H1 (cell line): ENCODE measurements around the gene EPB41L4B. TPM values are rescaled to one million over a fixed set of nuclear protein-coding genes. Genes with fewer than 3 reads are reported as not detected.

Experiments used
- CTCF ChIA-PET: fragments of 300-600 bp; sonication (Branson Sonifier 250); formaldehyde crosslinking; loops from one replicate; lab custom pipeline; 2021; ENCODE audit not compliant: partially characterized antibody; lab: Charles Lee
- POLR2A ChIA-PET: fragments of 300-600 bp; sonication (Branson Sonifier 250); formaldehyde crosslinking; loops from one replicate; lab custom pipeline; 2021; ENCODE audit warnings: inconsistent platforms; ENCODE audit not compliant: partially characterized antibody; lab: Charles Lee
- DNase-seq, 2 experiments: peaks; one replicate each; pipeline versions ENCODE4 v3.0.0 to v3.0.0-alpha.2; 2010 to 2022; ENCODE audit warnings: low spot score in 2 of 2, low read depth in 1 of 2, mixed read lengths in 1 of 2
- FAIRE-seq: peaks from 2 replicates; lab custom pipeline; 2011; peaks lifted over from hg19 to GRCh38; lab: Jason Lieb, UNC
- H2AFZ ChIP-seq: 2 replicates; pipeline ENCODE4 v1.8.1; 2012; ENCODE audit warnings: low read length, inconsistent platforms
- H2AK5ac ChIP-seq: 2 replicates; pipeline ENCODE4 v1.6.1; 2013; ENCODE audit warnings: low read depth, low read length
- H2BK120ac ChIP-seq: replicated peaks from 2 replicates; pipeline ENCODE3; 2013; ENCODE audit warnings: low read depth, low read length, inconsistent platforms
- H2BK12ac ChIP-seq: 2 replicates; pipeline ENCODE4 v1.6.1; 2013; ENCODE audit warnings: low read depth, low read length
- H2BK15ac ChIP-seq: 2 replicates; pipeline ENCODE4 v1.6.1; 2013; ENCODE audit warnings: low read length
- H2BK20ac ChIP-seq: 2 replicates; pipeline ENCODE4 v1.6.1; 2013; ENCODE audit warnings: low read length
- H2BK5ac ChIP-seq: 2 replicates; pipeline ENCODE4 v1.6.1; 2013; ENCODE audit warnings: low read depth, low read length
- H3K14ac ChIP-seq: 2 replicates; pipeline ENCODE4 v1.6.1; 2013; ENCODE audit warnings: inconsistent platforms; ENCODE audit not compliant: insufficient read length
- H3K18ac ChIP-seq: 2 replicates; pipeline ENCODE4 v1.6.1; 2013; ENCODE audit warnings: low read length; ENCODE audit errors: extremely low read depth
- H3K23ac ChIP-seq: 2 replicates; pipeline ENCODE4 v1.6.1; 2013; ENCODE audit warnings: inconsistent platforms; ENCODE audit not compliant: insufficient read length
- H3K23me2 ChIP-seq: 2 replicates; pipeline ENCODE4 v1.6.1; 2013; ENCODE audit warnings: low read depth, low read length
- H3K27ac ChIP-seq: 2 replicates; pipeline ENCODE4 v1.6.1; 2011; ENCODE audit warnings: low read depth, low read length, inconsistent platforms
- H3K27me3 ChIP-seq, 4 experiments: replicated peaks in 1 of 4; 1 replicate in 1 of 4; 2 replicates in 3 of 4; pipeline versions ENCODE4 v1.6.1 to v1.8.1; 2011 to 2013; ENCODE audit warnings: low read length in 3 of 4, mild to moderate bottlenecking in 3 of 4, inconsistent platforms in 2 of 4, mixed read lengths in 2 of 4, moderate library complexity in 1 of 4; ENCODE audit not compliant: control insufficient read depth in 3 of 4, insufficient read depth in 3 of 4; ENCODE audit errors: extremely low read depth in 1 of 4
- H3K36me3 ChIP-seq, 4 experiments: 2 replicates each; pipeline versions ENCODE4 v1.6.1 to v1.8.1; 2011 to 2013; ENCODE audit warnings: mild to moderate bottlenecking in 4 of 4, low read length in 3 of 4, moderate library complexity in 2 of 4, control low read depth in 1 of 4, inconsistent platforms in 1 of 4; ENCODE audit not compliant: insufficient read depth in 4 of 4, control insufficient read depth in 2 of 4
- H3K4ac ChIP-seq: replicated peaks from 2 replicates; pipeline ENCODE3; 2013; ENCODE audit warnings: low read length, low read depth, mixed read lengths, inconsistent platforms; ENCODE audit not compliant: insufficient read length
- H3K4me1 ChIP-seq, 4 experiments: replicated peaks in 1 of 4; 1 replicate in 1 of 4; 2 replicates in 3 of 4; pipeline versions ENCODE4 v1.6.1 to v1.8.1; 2011 to 2013; ENCODE audit warnings: low read length in 3 of 4, inconsistent platforms in 2 of 4, mixed read lengths in 1 of 4; ENCODE audit not compliant: insufficient read depth in 4 of 4, control insufficient read depth in 3 of 4
- H3K4me2 ChIP-seq, 2 experiments: 2 replicates each; pipeline versions ENCODE4 v1.6.1 to v1.8.1; 2011 to 2013; ENCODE audit warnings: low read depth in 2 of 2, low read length in 2 of 2, control low read depth in 1 of 2, inconsistent platforms in 1 of 2, mild to moderate bottlenecking in 1 of 2; ENCODE audit not compliant: insufficient read depth in 1 of 2
- H3K4me3 ChIP-seq, 4 experiments: fragments of 200-600, 300-600 bp in 1 of 4; sonication (generic), shearing (Covaris generic), sonication (Bioruptor Twin) in 1 of 4; 2 replicates each; pipeline versions ENCODE4 v1.5.1 to v1.8.1; 2011 to 2016; ENCODE audit warnings: low read length in 4 of 4, low read depth in 3 of 4, control low read depth in 2 of 4, inconsistent platforms in 2 of 4, mild to moderate bottlenecking in 2 of 4, mixed read lengths in 1 of 4, moderate library complexity in 1 of 4; ENCODE audit not compliant: insufficient read depth in 2 of 4; ENCODE audit errors: extremely low read depth in 1 of 4
- H3K56ac ChIP-seq: replicated peaks from 2 replicates; pipeline ENCODE3; 2013; ENCODE audit warnings: low read depth, mild to moderate bottlenecking, mixed read lengths, low read length, inconsistent platforms; ENCODE audit not compliant: insufficient read length
- H3K79me1 ChIP-seq: 2 replicates; pipeline ENCODE4 v1.6.1; 2013; ENCODE audit warnings: low read depth, low read length, control low read depth
- H3K79me2 ChIP-seq, 2 experiments: 2 replicates each; pipeline versions ENCODE4 v1.6.1 to v1.8.1; 2012 to 2013; ENCODE audit warnings: low read length in 2 of 2, mild to moderate bottlenecking in 2 of 2, inconsistent platforms in 1 of 2; ENCODE audit not compliant: insufficient read depth in 2 of 2, control insufficient read depth in 1 of 2
- H3K9ac ChIP-seq, 4 experiments: replicated peaks in 1 of 4; 1 replicate in 1 of 4; 2 replicates in 3 of 4; pipeline versions ENCODE4 v1.6.1 to v1.8.1; 2011 to 2013; ENCODE audit warnings: low read depth in 3 of 4, low read length in 3 of 4, control low read depth in 2 of 4, mild to moderate bottlenecking in 2 of 4, moderate library complexity in 2 of 4, inconsistent platforms in 1 of 4; ENCODE audit errors: extremely low read depth in 1 of 4
- H3K9me3 ChIP-seq, 2 experiments: 2 replicates each; pipeline versions ENCODE4 v1.6.1 to v1.8.1; 2012 to 2013; ENCODE audit warnings: mild to moderate bottlenecking in 2 of 2, moderate library complexity in 2 of 2, control low read depth in 1 of 2, inconsistent platforms in 1 of 2, low read depth in 1 of 2, low read length in 1 of 2, mixed read lengths in 1 of 2; ENCODE audit not compliant: insufficient read depth in 2 of 2
- H4K20me1 ChIP-seq, 2 experiments: replicated peaks in 1 of 2; 2 replicates each; pipeline versions ENCODE3 to v1.8.1; 2011 to 2013; ENCODE audit warnings: inconsistent platforms in 2 of 2, low read length in 2 of 2, mild to moderate bottlenecking in 1 of 2; ENCODE audit not compliant: insufficient read depth in 2 of 2, control insufficient read depth in 1 of 2
- H4K5ac ChIP-seq: 2 replicates; pipeline ENCODE4 v1.6.1; 2013; ENCODE audit warnings: low read length, low read depth, mixed read lengths, inconsistent platforms; ENCODE audit not compliant: insufficient read length
- H4K8ac ChIP-seq: 2 replicates; pipeline ENCODE4 v1.8.0; 2013; ENCODE audit warnings: mild to moderate bottlenecking, moderate library complexity, low read length, inconsistent platforms; ENCODE audit not compliant: insufficient read depth; ENCODE audit errors: extremely low read depth
- H4K91ac ChIP-seq: replicated peaks from 2 replicates; pipeline ENCODE3; 2013; ENCODE audit warnings: low read length, mixed read lengths, inconsistent platforms; ENCODE audit not compliant: insufficient read length
- CHD1 ChIP-seq: IDR thresholded peaks from 2 replicates; pipeline ENCODE4 v1.6.1; 2012; ENCODE audit warnings: low read depth, low read length, improper control_type of control experiment
- SAP30 ChIP-seq: fragments of 300-600 bp; sonication (generic); IDR thresholded peaks from 2 replicates; pipeline ENCODE4 v1.7.1; 2012; ENCODE audit warnings: low read length, moderate library complexity, mild to moderate bottlenecking, inconsistent platforms; ENCODE audit not compliant: insufficient read depth, insufficient replicate concordance
- WGBS, 2 experiments: shearing (Covaris generic) in 1 of 2; methylation state at CpG; one replicate each; pipeline versions ENCODE4 v1.1.6 to v1.1.7; 2013 to 2015; ENCODE audit warnings: low lambda C conversion rate in 2 of 2, mixed read lengths in 2 of 2, inconsistent platforms in 1 of 2, low coverage in 1 of 2, missing lambda C conversion rate in 1 of 2; ENCODE audit not compliant: insufficient replicate concordance in 2 of 2, insufficient coverage in 1 of 2, insufficient read length in 1 of 2; ENCODE audit errors: extremely low coverage in 1 of 2, missing lambda C conversion rate in 1 of 2; 5-methylcytosine and 5-hydroxymethylcytosine counted together
- polyA plus RNA-seq, 7 experiments: library from polyadenylated mRNA; depleted of rRNA in 3 of 7; stranded (reverse) in 5 of 7; unstranded in 2 of 7; fragments of >200 nt in 5 of 7; fragments of 200-250 nt in 2 of 7; gene quantifications; 1 replicate in 5 of 7; 2 replicates in 1 of 7; 4 replicates in 1 of 7; pipeline versions ENCODE4 v1.2.1 to v1.2.3, GENCODE V29; 2011 to 2013; ENCODE audit warnings: missing spikeins in 2 of 7, mixed read lengths in 2 of 7
- total RNA-seq: library from RNA; stranded (reverse); fragmentation: NEBNext Ultra II Directional; extraction: Animal tissue kit (Norgen Biotek cat#: 25700); gene quantifications from 2 replicates; pipeline ENCODE4 v1.2.1, GENCODE V29; 2021

The EPB41L4B gene
- total and polyA plus RNA-seq, 2 of the 8 experiments (the other 6 are each of a cell fraction or from before 2014, with no cell fraction given) = 11.9 to 25.0 TPM

GRCh38 chr9:109238655-109239054, 82.2 kb downstream of the EPB41L4B start:
- H3K4me1 ChIP-seq = peaks cover 0 to 6% (median 2%) of the 10 kb centered on the region in 4 experiments; a peak in 4 of 7 replicates
- H3K9me3 ChIP-seq = no peaks in the 10 kb centered on the region
- H3K14ac ChIP-seq = no peak overlapping the region
- H2BK20ac ChIP-seq = no peak overlapping the region
- H3K27ac ChIP-seq = no peak overlapping the region
- H3K4me3 ChIP-seq = no peak overlapping the region
- peaks cover 2 to 17% (median 6%) of the 10 kb centered on the region in 4 experiments; a peak in 6 of 8 replicates for H3K36me3 ChIP-seq
- no peak overlapping the region for H2AFZ ChIP-seq
- DNase-seq (no peak), FAIRE-seq (no peak)
- H3K56ac ChIP-seq = no peak overlapping the region
- H4K5ac ChIP-seq = no peak overlapping the region
- H2AK5ac ChIP-seq = no peak overlapping the region
- no peaks in the 10 kb centered on the region for H3K79me1 ChIP-seq
- no peak overlapping the region for H2BK120ac ChIP-seq
- TF ChIP-seq CHD1 (no peak), SAP30 (no peak)
- no peaks in the 10 kb centered on the region for H3K79me2 ChIP-seq
- no peak overlapping the region for H3K18ac ChIP-seq
- no peak overlapping the region for H4K91ac ChIP-seq
- no peaks in the 10 kb centered on the region for H3K23me2 ChIP-seq
- H3K4ac ChIP-seq = no peak overlapping the region
- H3K27me3 ChIP-seq = no peaks in the 10 kb centered on the region
- H4K8ac ChIP-seq = no peak overlapping the region
- H3K9ac ChIP-seq = no peak overlapping the region
- CTCF ChIA-PET = no interaction called here
- 89% methylated on average over 3 of the region's 3 CpGs; no CpG with 5 or more reads in 1 of the 2 experiments for whole genome bisulfite sequencing, 2 experiments
- H2BK15ac ChIP-seq = no peak overlapping the region
- no peak overlapping the region for H3K4me2 ChIP-seq
- H3K23ac ChIP-seq = no peak overlapping the region
- H2BK12ac ChIP-seq = no peak overlapping the region
- POLR2A ChIA-PET = interaction anchor here (1.4 kb wide), 1 partner anchor 80 kb away, joined by 4 read pairs; no protein-coding TSS in a partner anchor
- peaks cover 0 to 2% of the 10 kb centered on the region in 2 experiments for H4K20me1 ChIP-seq
- H2BK5ac ChIP-seq = no peak overlapping the region
